ENCODE measurements around the gene NGEF.

- TF ChIP-seq CTCF (IDR thresholded peaks at IDR 0.05) (no peak), POLR2A (IDR thresholded peaks at IDR 0.05) (peak; percentile 17 to 37)
These were observed 46.9 kb upstream of the NGEF start, which contains the start of gene INPP5D for GRCh38 chr2:233059797-233060500.

Data from adrenal gland (tissue), 5 donors.